GM12801 (cell line): Measurements from ENCODE around the gene CWC25.

Experiments
- CTCF ChIP-seq: IDR thresholded peaks from one replicate; pipeline ENCODE4 v1.5.1; 2011; ENCODE audit warnings: control low read depth; ENCODE audit not compliant: insufficient read length; ENCODE audit errors: extremely low read depth

The CWC25 gene

GRCh38 chr17:38844261-38844757 is 19.2 kb upstream of the CWC25 start:
- no peak for TF ChIP-seq CTCF

GRCh38 chr17:38825762-38826247 is 684 bp upstream of the CWC25 start:
- TF ChIP-seq CTCF, result no peak

GRCh38 chr17:38815576-38816193 is 9.4 kb downstream of the CWC25 start:
- no peak for TF ChIP-seq CTCF

- no peak for TF ChIP-seq CTCF
Observed at GRCh38 chr17:38809828-38810227, 15.3 kb downstream of the CWC25 start.

GRCh38 chr17:38800237-38800760 is 24.8 kb downstream of the CWC25 start:
- TF ChIP-seq CTCF, result no peak

- no peak for TF ChIP-seq CTCF
Observed at GRCh38 chr17:38799501-38800236, 25.5 kb downstream of the CWC25 start, which contains the start of gene PIP4K2B. TSS of gene PIP4K2B (minus strand) at chr17:38799556. CDS start at chr17:38799424, 132 bp downstream.

GRCh38 chr17:38798614-38799500 is 26.3 kb downstream of the CWC25 start:
- no peak for TF ChIP-seq CTCF
